ENCODE measurements around the gene DUSP2.

Gene DUSP2

GRCh38 chr2:96145036-96145847, at the start of gene DUSP2:
Gene DUSP2, minus strand, starts transcription at chr2:96145440. Its CDS starts 86 bp downstream, at chr2:96145354.
- peak; percentile 85 to 92 (median 89) for DNase-seq (ENCODE audit: low read depth in 3 of 3, low spot score in 1 of 3)

- no peak for DNase-seq (ENCODE audit: low read depth in 3 of 3, low spot score in 1 of 3)
Observed at GRCh38 chr2:96191937-96192670, 46.9 kb upstream of the DUSP2 start.

- DNase-seq (ENCODE audit: low read depth in 3 of 3, low spot score in 1 of 3) = no peak
Observed at GRCh38 chr2:96188821-96189526, 43.7 kb upstream of the DUSP2 start.

DNA sequence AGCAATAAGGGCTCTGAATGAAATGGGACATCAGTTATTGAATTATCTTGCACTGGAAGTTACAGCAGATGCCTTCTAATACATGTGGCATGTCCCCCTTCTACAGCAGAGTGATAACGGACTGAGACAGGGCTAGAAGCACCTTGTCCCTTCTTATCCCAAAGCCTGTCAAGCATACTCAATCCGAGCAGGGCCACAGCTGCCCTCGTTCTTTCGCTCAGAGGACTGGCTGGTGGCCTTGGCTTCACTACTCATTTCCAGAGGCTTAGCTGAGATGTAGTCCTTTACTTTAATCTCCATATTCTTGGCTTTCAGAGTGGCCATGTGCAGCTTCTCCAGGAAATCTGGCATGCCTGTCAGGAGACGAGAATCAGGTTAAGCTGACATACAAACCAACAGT, 41.3 kb upstream of the DUSP2 start:
- DNase-seq (ENCODE audit: low read depth in 3 of 3, low spot score in 1 of 3) = no peak

GRCh38 chr2:96185516-96185915, 40.3 kb upstream of the DUSP2 start:
- no peak for DNase-seq (ENCODE audit: low read depth in 3 of 3, low spot score in 1 of 3)

GRCh38 chr2:96184989-96185388, 39.7 kb upstream of the DUSP2 start:
- DNase-seq (ENCODE audit: low read depth in 3 of 3, low spot score in 1 of 3) = no peak

- DNase-seq (ENCODE audit: low read depth in 3 of 3, low spot score in 1 of 3) = no peak
Observed at GRCh38 chr2:96184188-96184587, 38.9 kb upstream of the DUSP2 start.

GRCh38 chr2:96181529-96181928, 36.3 kb upstream of the DUSP2 start:
- DNase-seq (ENCODE audit: low read depth in 3 of 3, low spot score in 1 of 3) = no peak

DNA sequence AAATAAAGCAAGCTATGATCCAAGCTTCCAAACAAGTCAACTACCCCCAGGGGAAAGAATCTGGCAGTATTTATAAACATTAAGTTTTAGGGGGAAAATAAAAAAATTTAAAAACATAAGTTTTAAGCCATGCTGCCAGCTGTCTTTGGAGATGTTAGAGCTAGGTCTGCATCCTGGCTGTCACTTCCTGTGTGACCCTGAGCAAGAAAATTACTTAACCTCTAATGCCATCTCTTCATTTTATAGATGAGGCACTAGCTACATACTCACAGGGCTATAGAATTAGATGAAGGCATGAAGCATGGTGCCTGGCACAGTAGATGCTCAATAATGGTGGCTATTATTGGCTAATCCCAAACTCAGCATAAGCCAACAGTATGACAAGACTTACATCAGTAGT, 35.3 kb upstream of the DUSP2 start:
- DNase-seq (ENCODE audit: low read depth in 3 of 3, low spot score in 1 of 3) = no peak

GRCh38 chr2:96180002-96180401, 34.8 kb upstream of the DUSP2 start:
- no peak for DNase-seq (ENCODE audit: low read depth in 3 of 3, low spot score in 1 of 3)

DNA sequence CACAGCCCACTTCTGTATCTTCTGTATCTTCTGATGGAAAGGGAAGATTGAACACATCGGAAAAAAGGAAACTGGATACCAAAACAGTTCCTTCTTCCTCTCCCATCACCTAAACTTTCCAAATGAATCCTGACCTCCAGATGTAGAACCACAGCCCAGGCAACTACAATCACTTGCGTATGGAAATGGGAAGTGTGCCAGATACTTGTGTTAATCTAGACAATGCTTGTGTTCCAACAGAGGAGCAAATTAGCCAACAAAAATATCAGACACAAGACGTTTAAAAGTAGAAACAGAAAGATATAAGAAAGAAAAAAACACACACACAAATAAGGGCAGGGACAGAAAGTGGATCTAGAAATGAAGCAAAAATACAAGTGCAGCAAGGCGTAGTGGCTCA, 31.4 kb upstream of the DUSP2 start:
- DNase-seq (ENCODE audit: low read depth in 3 of 3, low spot score in 1 of 3) = no peak

DNA sequence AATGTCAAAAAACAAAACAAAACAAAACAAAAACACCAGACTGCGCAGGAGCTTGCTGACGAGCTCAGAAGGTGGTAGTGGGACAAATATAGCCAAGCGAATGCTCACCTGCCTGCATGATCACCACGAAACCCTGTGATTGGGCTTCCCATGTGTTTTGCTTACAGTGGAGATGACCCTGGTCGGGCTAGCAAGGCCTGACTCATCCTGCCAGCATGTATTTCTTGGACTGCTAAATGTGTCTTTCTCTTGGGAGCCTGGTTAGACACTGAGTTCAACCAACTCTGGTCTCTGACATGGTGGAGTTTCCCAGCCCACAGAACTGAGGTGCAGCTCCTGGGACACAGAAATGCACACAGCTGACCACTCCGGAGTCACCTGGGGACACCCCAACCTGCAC, 30.7 kb upstream of the DUSP2 start:
- DNase-seq (ENCODE audit: low read depth in 3 of 3, low spot score in 1 of 3) = no peak

- DNase-seq (ENCODE audit: low read depth in 3 of 3, low spot score in 1 of 3) = peak; percentile 61 to 80 (median 71)
Observed at GRCh38 chr2:96174251-96175144, 29.3 kb upstream of the DUSP2 start.

DNA sequence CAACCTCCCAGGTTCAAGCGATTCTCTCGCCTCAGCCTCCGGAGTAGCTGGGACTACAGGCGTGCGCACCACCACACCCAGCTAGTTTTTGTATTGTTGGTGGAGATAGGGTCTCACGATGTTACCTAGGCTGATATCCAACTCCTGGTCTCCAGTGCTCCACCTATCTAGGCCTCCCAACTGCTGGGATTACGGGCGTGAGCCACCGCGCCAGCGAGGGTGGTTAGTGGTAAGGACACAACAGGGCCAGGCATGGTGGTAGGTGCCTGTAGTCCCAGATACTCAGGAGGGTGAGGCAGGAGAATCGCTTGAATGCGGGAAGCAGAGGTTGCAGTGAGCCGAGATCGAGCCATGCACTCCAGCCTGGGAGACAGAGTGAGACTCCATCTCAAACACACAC, 26.6 kb upstream of the DUSP2 start:
- no peak for DNase-seq (ENCODE audit: low read depth in 3 of 3, low spot score in 1 of 3)

DNA sequence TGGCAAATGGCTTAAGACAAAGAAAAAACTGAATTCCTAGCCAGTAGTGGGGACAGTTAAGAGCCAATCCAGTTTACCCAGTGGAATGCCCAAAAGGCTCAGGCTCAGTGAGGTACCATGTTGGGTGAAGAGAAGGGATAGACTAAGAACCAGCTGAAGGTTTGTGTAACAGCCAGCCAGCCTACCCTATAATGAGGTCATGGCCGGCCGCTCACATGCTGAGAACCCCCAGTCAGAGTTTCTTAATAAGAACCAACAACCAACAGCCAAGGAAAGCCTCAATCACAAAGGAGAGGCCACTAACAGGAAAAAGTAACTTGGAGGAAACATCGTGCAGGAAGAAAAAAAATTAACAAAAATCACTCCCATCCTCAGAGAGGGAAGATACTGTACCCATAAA, 25.4 kb upstream of the DUSP2 start:
- DNase-seq (ENCODE audit: low read depth in 3 of 3, low spot score in 1 of 3) = no peak

DNA sequence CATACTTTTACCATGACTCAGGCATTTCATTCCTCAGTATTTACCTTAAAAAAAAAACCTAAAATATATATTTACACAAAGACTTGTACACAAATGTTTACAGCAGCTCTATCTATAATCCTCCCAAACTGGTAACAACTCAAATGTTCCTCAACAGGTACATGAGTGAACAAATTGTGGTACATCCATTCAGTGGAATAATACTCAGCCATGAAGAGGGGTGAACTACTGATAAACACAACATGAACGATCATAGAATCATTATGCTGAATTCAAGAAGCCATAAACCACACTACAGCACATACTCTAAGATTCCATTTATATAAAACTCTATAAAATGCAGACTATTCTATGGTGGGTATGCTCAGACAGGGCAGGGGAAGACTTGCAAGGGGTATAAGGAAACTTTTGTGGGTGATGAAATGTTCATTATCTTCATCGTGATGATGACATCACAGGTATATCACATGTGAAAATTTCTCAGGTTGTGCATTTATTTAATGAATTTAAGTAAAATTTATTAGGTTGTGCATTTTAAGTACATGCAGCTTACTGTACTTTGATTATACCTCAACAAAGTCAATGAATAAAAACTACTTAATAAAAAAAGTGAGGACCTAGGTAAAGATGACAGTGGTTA, 24.7 kb upstream of the DUSP2 start:
- DNase-seq (ENCODE audit: low read depth in 3 of 3, low spot score in 1 of 3) = no peak

- DNase-seq (ENCODE audit: low read depth in 3 of 3, low spot score in 1 of 3) = no peak
Observed at GRCh38 chr2:96167407-96168013, 22.3 kb upstream of the DUSP2 start.

- no peak for DNase-seq (ENCODE audit: low read depth in 3 of 3, low spot score in 1 of 3)
Observed at GRCh38 chr2:96164459-96165184, 19.4 kb upstream of the DUSP2 start.

GRCh38 chr2:96163768-96164429, 18.7 kb upstream of the DUSP2 start:
- peak in 2 of 3 donors; percentile 41 to 71 for DNase-seq (ENCODE audit: low read depth in 3 of 3, low spot score in 1 of 3)
